Tibial nerve (tissue), 4 donors: ENCODE results near the gene GALNT13. TPM values are rescaled to one million over a fixed set of nuclear protein-coding genes. Genes with fewer than 3 reads are reported as not detected.

Experiments used
- DNase-seq, 2 donors: peaks; one replicate each; pipeline ENCODE4 v3.0.0-alpha.2; 2019; ENCODE audit warnings: low spot score in 2 of 2
- H3K27ac ChIP-seq, 4 donors: fragments of 200-600 bp; sonication (generic) in 3 of 4; one replicate each; pipeline ENCODE4 v1.5.1; 2017 to 2019; ENCODE audit warnings: mild to moderate bottlenecking in 1 of 4
- H3K27me3 ChIP-seq, 2 donors: fragments of 200-600 bp; sonication (generic) in 1 of 2; one replicate each; pipeline versions ENCODE4 v1.5.1 to v1.6.0; 2017 to 2019
- H3K36me3 ChIP-seq, 3 donors: fragments of 200-600 bp; sonication (generic); one replicate each; pipeline ENCODE4 v1.5.1; 2018 to 2019
- H3K4me1 ChIP-seq, 4 donors: fragments of 200-600 bp; sonication (generic) in 3 of 4; one replicate each; pipeline ENCODE4 v1.5.1; 2017 to 2019
- H3K4me3 ChIP-seq, 4 donors: fragments of 200-600 bp; sonication (generic) in 3 of 4; one replicate each; pipeline ENCODE4 v1.5.1; 2017 to 2019; ENCODE audit warnings: mild to moderate bottlenecking in 1 of 4, moderate library complexity in 1 of 4
- H3K9me3 ChIP-seq, 4 donors: fragments of 200-600 bp; sonication (generic) in 3 of 4; one replicate each; pipeline ENCODE4 v1.5.1; 2017 to 2019
- EP300 ChIP-seq, 2 donors: sonication (generic); formaldehyde crosslinking; IDR thresholded peaks; one replicate each; pipeline ENCODE4 v1.6.1; 2017; ENCODE audit warnings: antibody characterized with exemption in 2 of 2, mild to moderate bottlenecking in 1 of 2
- POLR2A ChIP-seq, 2 donors: fragments of 450-650 bp; IDR thresholded peaks; one replicate each; pipeline ENCODE4 v1.6.1; 2017; ENCODE audit warnings: antibody characterized with exemption in 2 of 2, mild to moderate bottlenecking in 2 of 2, moderate library complexity in 2 of 2
- WGBS, 2 donors: methylation state at CpG; one replicate each; pipeline ENCODE4 v1.1.5; 2018; 5-methylcytosine and 5-hydroxymethylcytosine counted together
- total RNA-seq, 4 donors: library from RNA; depleted of rRNA; stranded (reverse); fragments of >200 nt; gene quantifications; one replicate each; pipeline ENCODE4 v1.1.0, GENCODE V29; 2016
- TF ChIP-seq, protein P1 (sequence below), 5 experiments: fragments of 200-600 bp in 3 of 5; fragments of 450-650 bp in 2 of 5; sonication (generic) in 3 of 5; IDR thresholded peaks; one replicate each; pipeline ENCODE4 v1.5.1; 2016 to 2019; ENCODE audit warnings: antibody characterized with exemption in 5 of 5, mild to moderate bottlenecking in 3 of 5, moderate library complexity in 2 of 5

The GALNT13 gene
- total RNA-seq, result 1 to 10 TPM in 2 of 4 donors, under 1 TPM in 1, not detected in 1; under 0.01 to 3.1 (median 1.3) TPM

DNA sequence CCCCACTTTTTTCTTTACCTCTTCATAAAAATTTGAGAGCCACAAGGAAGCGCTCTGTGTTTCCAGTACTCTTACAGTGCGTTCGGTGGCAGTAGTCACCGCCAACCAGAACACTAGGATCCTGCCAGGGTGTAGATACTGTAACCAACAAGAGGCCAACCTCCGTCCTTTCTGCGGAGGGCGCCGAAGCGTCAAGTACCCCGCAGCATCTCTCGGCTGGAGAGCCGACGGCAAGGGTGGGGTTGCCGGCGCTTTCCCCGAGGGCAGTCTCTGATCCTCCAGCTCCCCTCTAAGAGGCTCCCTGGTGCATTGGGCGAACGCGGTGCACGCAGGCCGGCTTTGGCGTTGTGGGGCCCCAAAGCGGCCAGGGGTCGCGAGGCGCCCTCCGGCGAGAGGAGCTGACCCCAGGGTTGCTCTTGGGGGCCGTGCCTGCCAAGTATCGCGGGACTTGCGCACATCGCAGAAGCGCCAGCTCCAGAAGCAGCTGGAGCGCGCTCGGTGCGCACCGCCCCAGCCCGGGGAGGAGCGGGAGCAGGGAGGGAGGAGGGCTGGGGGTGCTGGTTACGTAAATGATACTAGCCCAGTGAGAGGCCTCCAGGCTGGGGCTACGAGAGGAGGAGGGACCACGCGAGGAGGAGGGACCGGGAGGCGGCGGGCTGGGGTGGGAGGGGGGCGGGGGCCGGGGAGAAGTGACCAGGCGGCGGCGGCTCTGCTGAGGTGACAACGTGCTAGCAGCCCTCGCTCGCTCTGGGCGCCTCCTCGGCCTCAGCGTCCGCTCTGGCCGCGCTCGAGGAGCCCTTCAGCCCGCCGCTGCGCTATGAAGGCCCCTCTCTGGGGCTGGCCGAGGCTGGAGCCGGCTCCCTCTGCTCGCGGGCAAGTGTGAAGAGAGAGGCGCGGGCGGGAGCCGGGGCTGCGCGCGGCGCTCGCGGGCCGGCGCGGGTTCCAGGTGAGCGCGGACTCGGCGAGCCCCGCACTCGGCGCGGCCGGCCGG, at the start of gene GALNT13:
Gene GALNT13 (plus strand): TSS at position 692 of the 991 bp plus-strand sequence.
- TF ChIP-seq, protein P1, sequence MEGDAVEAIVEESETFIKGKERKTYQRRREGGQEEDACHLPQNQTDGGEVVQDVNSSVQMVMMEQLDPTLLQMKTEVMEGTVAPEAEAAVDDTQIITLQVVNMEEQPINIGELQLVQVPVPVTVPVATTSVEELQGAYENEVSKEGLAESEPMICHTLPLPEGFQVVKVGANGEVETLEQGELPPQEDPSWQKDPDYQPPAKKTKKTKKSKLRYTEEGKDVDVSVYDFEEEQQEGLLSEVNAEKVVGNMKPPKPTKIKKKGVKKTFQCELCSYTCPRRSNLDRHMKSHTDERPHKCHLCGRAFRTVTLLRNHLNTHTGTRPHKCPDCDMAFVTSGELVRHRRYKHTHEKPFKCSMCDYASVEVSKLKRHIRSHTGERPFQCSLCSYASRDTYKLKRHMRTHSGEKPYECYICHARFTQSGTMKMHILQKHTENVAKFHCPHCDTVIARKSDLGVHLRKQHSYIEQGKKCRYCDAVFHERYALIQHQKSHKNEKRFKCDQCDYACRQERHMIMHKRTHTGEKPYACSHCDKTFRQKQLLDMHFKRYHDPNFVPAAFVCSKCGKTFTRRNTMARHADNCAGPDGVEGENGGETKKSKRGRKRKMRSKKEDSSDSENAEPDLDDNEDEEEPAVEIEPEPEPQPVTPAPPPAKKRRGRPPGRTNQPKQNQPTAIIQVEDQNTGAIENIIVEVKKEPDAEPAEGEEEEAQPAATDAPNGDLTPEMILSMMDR (IDR thresholded peaks at IDR 0.05), result no peak
- TF ChIP-seq EP300 (IDR thresholded peaks at IDR 0.05) (no peak), POLR2A (IDR thresholded peaks at IDR 0.05) (no peak)
- DNase-seq, result no peak
- 2 to 3% methylated on average over 25 to 68 of the region's 93 CpGs for WGBS, 2 donors
- Histone ChIP-seq H3K9me3 (no peaks in the 10 kb centered on the region), H3K36me3 (no peaks in the 10 kb centered on the region), H3K4me1 (peaks cover 0 to 23% (median 2%) of the 10 kb centered on the region in 4 donors), H3K4me3 (peak within 1 kb of the TSS in 3 of 4 donors; percentile 19 to 46 (median 26)), H3K27ac (no peak within 1 kb of the TSS), H3K27me3 (peaks cover 0 to 26% of the 10 kb centered on the region in 2 donors)

DNA sequence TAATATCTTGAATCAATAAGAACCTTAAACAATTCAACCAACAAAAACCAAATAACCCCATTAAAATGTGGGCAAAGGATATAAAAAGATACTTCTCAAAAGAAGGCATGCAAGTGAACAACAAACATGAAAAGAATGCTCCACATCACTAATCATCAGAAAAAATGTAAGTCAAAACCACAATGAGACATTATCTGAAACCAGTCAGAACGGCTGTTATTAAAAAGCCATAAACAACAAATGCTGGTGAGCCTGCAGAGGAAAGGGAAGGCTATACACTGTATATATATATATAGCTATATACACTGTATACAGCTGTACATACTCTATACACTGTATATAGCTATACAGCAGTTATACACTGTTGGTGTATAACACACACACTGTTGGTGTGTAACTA, 47.8 kb upstream of the GALNT13 start:
- Histone ChIP-seq H3K9me3 (peaks cover 0 to 6% (median 0%) of the 10 kb centered on the region in 4 donors), H3K4me3 (no peak overlapping the region), H3K4me1 (no peaks in the 10 kb centered on the region), H3K36me3 (no peaks in the 10 kb centered on the region), H3K27me3 (no peaks in the 10 kb centered on the region), H3K27ac (no peak overlapping the region)
- TF ChIP-seq POLR2A (IDR thresholded peaks at IDR 0.05), result no peak
- no peak for TF ChIP-seq EP300 (IDR thresholded peaks at IDR 0.05)
- TF ChIP-seq, protein P1 (IDR thresholded peaks at IDR 0.05), result no peak
- WGBS, 2 donors, result 20 to 44% methylated on average over 1 of the region's 1 CpG
- DNase-seq, result no peak

DNA sequence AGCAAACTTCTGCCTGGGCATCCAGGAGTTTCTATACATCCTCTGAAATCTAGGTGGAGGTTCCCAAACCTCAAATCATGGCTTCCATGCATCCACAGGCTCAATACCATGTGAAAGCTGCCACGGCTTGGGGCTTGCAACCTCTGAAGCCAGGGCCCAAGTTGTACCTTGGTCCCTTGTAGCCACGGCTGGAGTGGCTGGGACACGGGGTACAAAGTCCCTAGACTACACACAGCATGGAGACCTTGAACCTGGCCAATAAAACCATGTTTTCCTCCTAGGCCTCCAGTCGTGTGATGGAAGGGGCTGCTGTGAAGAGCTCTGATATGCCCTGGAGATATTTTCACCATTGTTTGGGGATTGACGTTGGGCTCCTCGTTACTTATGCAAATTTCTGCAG, 43.4 kb upstream of the GALNT13 start:
- no peaks in the 10 kb centered on the region for H3K4me1 ChIP-seq
- peaks cover 0 to 4% (median 0%) of the 10 kb centered on the region in 4 donors for H3K9me3 ChIP-seq
- no peaks in the 10 kb centered on the region for H3K27me3 ChIP-seq
- H3K36me3 ChIP-seq, result no peaks in the 10 kb centered on the region
- no peak for DNase-seq
- no peak overlapping the region for H3K27ac ChIP-seq
- no peak for TF ChIP-seq EP300 (IDR thresholded peaks at IDR 0.05)
- TF ChIP-seq, protein P1 (IDR thresholded peaks at IDR 0.05), result no peak
- TF ChIP-seq POLR2A (IDR thresholded peaks at IDR 0.05), result no peak
- no peak overlapping the region for H3K4me3 ChIP-seq
- WGBS, 2 donors, result 65 to 79% methylated on average over 5 to 6 of the region's 6 CpGs

DNA sequence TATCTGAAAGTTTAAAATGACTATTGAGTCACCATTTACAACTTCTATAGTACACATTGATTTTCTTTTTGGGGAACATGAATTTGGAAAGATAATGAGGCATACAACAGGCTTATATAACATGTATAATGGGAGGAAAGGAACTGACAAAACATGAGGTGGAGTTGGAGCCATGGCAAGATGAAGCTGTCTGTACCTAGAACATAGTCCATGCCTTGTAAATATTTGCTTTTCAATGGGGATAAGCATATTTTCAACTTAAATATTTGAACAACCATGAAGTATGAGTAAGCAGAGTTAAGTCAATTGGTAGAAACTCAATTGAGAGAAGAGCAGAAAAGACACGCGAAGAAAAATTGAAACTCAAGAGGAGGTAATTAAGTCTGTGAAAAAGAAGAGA, 37.1 kb upstream of the GALNT13 start:
- no peaks in the 10 kb centered on the region for H3K9me3 ChIP-seq
- H3K27ac ChIP-seq, result no peak overlapping the region
- WGBS, 2 donors, result 91 to 94% methylated on average over 2 of the region's 2 CpGs
- no peak for TF ChIP-seq EP300 (IDR thresholded peaks at IDR 0.05)
- no peak for TF ChIP-seq POLR2A (IDR thresholded peaks at IDR 0.05)
- TF ChIP-seq, protein P1 (IDR thresholded peaks at IDR 0.05), result no peak
- DNase-seq, result no peak
- H3K4me1 ChIP-seq, result no peaks in the 10 kb centered on the region
- no peaks in the 10 kb centered on the region for H3K27me3 ChIP-seq
- H3K36me3 ChIP-seq, result no peaks in the 10 kb centered on the region
- no peak overlapping the region for H3K4me3 ChIP-seq

DNA sequence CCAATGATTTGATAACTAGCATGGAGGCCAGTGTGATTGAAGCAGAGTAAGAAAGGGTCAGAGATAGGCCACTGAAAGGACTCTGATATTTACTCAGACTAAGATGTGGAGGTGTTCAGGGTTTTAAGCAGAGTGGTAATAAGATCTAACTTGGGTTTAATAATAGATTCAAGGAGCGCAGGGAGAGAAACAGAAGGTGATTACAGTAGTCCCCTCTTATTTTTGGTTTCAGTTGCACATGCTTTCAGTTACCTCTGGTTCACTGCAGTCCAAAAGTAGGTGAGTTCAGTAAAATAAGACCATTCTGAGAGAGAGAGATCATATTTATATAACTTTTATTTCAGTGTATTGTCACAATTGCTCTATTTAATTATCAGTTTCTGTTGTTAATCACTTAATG, 13.5 kb upstream of the GALNT13 start:
- TF ChIP-seq, protein P1 (IDR thresholded peaks at IDR 0.05), result no peak
- no peaks in the 10 kb centered on the region for H3K9me3 ChIP-seq
- no peak for DNase-seq
- H3K4me3 ChIP-seq, result no peak overlapping the region
- H3K4me1 ChIP-seq, result no peaks in the 10 kb centered on the region
- H3K36me3 ChIP-seq, result no peaks in the 10 kb centered on the region
- no peaks in the 10 kb centered on the region for H3K27me3 ChIP-seq
- H3K27ac ChIP-seq, result no peak overlapping the region
- 86 to 90% methylated on average over 1 of the region's 1 CpG for WGBS, 2 donors
